Stimulated activated CD4-positive, alpha-beta T cell treated with anti-CD3 and anti-CD28 coated beads, TNF-alpha, amount 100 ng/mL, for 4 hours (primary cell): ENCODE results near the gene ST8SIA1.
"Not testable (repeated sequence)": the region's sequence is repeated elsewhere in the genome, so short reads cannot be mapped to it uniquely, and the experiment has no call there.

ENCODE experiments used
- DNase-seq, 3 experiments: peaks; one replicate each; pipeline ENCODE4 v3.0.0-alpha.2; 2020; ENCODE audit warnings: low read depth in 3 of 3

Gene ST8SIA1

GRCh38 chr12:22334410-22335100, at the start of gene ST8SIA1:
TSS of gene ST8SIA1 (minus strand) at chr12:22334707. CDS start at chr12:22334232, 475 bp downstream.
- peak; percentile 23 to 38 (median 35) for DNase-seq

- no peak for DNase-seq
Observed at GRCh38 chr12:22380031-22380430, 45.5 kb upstream of the ST8SIA1 start.

GRCh38 chr12:22377731-22378496, 43.4 kb upstream of the ST8SIA1 start:
- no peak for DNase-seq

GRCh38 chr12:22376596-22377150, 42.2 kb upstream of the ST8SIA1 start:
- not testable (repeated sequence) for DNase-seq

GRCh38 chr12:22374508-22374907, 40.0 kb upstream of the ST8SIA1 start:
- no peak for DNase-seq

GRCh38 chr12:22372277-22372837, 37.9 kb upstream of the ST8SIA1 start:
- no peak for DNase-seq

GRCh38 chr12:22366181-22366580, 31.7 kb upstream of the ST8SIA1 start:
- DNase-seq: no peak

- no peak for DNase-seq
Observed at GRCh38 chr12:22361785-22362184, 27.3 kb upstream of the ST8SIA1 start.

- no peak for DNase-seq
Observed at GRCh38 chr12:22360774-22361173, 26.3 kb upstream of the ST8SIA1 start.

GRCh38 chr12:22357531-22357930, 23.0 kb upstream of the ST8SIA1 start:
- DNase-seq: no peak

GRCh38 chr12:22356231-22356630, 21.7 kb upstream of the ST8SIA1 start:
- no peak for DNase-seq

GRCh38 chr12:22355011-22355580, 20.6 kb upstream of the ST8SIA1 start:
- DNase-seq: no peak

GRCh38 chr12:22353615-22354325, 19.3 kb upstream of the ST8SIA1 start:
- DNase-seq: no peak

GRCh38 chr12:22350886-22351285, 16.4 kb upstream of the ST8SIA1 start:
- no peak for DNase-seq

GRCh38 chr12:22348208-22348607, 13.7 kb upstream of the ST8SIA1 start:
- no peak for DNase-seq

GRCh38 chr12:22340143-22340542, 5.6 kb upstream of the ST8SIA1 start:
- no peak for DNase-seq

- DNase-seq: no peak
Observed at GRCh38 chr12:22339691-22340090, 5.2 kb upstream of the ST8SIA1 start.

GRCh38 chr12:22335794-22336166, 1.3 kb upstream of the ST8SIA1 start:
- no peak for DNase-seq

- DNase-seq: no peak
Observed at GRCh38 chr12:22333713-22334409, 646 bp downstream of the ST8SIA1 start.

- no peak for DNase-seq
Observed at GRCh38 chr12:22333186-22333712, 1.3 kb downstream of the ST8SIA1 start.

- no peak for DNase-seq
Observed at GRCh38 chr12:22332202-22332601, 2.3 kb downstream of the ST8SIA1 start.
